GM18508 (cell line): ENCODE data around the gene KLHL36.
"Not testable (repeated sequence)": the region's sequence is repeated elsewhere in the genome, so short reads cannot be mapped to it uniquely, and the experiment has no call there.

Experiments
- ATAC-seq: cut with Tn5 transposase; IDR thresholded peaks from one replicate; pipeline ENCODE4 v1.9.1; 2021; ENCODE audit warnings: moderate number of reproducible peaks; ENCODE audit not compliant: insufficient read depth, unreplicated experiment

The KLHL36 gene

GRCh38 chr16:84689111-84689510 lies 40.8 kb downstream of the KLHL36 start:
- no peak for ATAC-seq

DNA sequence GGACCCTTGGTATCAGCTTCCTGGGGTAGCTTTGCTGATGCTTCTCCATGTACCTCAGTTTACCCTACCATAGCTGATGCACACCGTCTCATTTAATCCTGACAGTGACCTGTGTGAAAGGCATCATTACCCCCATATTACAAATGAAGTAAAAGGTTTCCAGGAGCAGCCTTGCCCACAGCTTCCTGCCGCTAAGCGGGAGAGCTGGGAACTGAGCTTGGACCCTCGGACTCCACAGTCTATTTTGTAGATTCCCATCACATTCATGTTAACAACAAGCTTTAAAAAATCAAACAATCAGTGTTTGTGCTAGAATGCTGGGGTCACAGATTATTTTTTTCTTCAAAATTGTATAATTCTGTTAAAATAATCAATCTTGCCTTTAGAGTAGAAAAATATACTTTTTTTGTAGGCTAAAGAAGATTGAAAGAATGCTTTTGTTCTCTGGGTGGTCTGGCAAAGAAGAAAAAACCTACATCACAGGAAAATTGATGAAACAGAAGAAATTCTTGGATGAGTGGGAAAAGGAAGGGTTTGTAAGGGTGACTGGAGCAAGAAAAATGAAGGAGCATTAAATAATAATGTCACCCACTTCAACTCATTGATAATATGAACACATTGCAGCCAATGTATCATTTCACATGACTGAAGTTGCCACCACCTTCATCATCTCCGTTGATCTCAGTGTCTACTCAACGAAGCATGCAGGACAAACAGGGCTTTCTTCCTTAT lies 41.9 kb downstream of the KLHL36 start:
- ATAC-seq = no peak

DNA sequence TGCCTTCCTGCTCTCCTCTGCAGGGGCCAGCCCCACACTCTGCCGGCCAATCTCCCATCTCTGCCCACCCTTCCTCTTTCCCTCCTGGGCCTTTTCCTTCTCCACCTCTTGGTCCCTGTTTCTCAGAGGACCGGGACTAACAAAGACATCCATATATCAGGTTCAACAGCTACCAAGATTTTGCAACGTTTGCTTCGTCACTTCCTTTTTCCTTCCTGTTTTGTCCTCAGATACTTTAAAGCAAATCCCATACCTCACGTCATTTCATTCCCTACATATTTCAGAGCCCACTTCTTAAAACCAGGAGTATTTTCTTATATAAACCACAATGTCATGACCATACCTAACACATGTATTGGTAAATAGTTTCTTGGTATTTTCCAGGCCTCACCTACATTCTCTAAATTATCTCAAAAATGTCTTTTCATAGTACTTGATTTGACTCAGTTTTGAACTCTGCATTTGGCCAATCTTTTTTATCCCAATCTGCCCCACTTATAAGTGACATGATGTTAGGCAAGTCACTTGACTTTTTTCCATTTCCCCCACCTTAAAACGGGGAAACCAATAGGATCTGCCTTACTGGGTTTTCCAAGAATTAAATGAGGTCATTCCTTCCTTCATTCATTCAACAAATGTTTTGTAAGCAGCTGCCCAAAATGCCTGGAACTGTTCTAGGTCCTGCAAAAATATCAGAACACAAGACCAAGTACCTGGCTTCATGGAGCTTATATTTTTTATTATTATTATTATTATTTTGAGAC lies 44.3 kb downstream of the KLHL36 start:
- no peak for ATAC-seq

DNA sequence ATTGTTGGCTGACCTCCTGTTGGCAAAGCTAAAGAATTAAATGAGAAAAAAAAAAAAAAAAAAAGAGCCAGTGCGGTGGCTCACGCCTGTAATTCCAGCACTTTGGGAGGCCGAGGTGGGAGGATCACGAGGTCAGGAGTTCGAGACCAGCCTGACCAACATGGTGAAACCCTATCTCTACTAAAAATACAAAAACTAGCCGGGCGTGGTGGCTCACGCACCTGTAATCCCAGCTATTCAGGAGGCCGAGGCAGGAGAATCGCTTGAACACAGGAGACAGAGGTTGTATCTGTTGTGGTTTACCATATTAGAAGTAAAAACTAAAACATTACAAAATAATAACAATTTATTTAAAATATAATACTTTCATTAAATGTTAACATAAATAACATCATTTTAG lies 45.6 kb downstream of the KLHL36 start:
- ATAC-seq = not testable (repeated sequence)

DNA sequence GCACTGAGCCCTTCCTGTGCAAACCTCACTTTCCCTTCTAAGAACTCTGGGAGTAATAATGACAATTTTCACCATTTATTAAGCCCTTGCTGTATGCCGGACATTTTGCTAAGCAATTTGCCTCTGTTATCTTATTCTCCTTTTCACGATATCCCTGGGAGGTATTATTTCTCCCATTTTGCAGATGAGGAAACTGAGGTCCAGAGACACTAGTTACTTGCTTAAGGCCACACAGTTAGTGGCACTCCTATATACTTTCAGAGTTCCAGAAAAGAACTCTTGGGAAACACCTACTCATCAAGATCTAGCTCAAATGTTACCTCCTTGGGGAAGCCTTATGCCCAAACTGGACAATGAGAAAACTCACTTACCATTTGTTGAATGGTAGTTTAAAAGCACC lies 46.7 kb downstream of the KLHL36 start:
- no peak for ATAC-seq

DNA sequence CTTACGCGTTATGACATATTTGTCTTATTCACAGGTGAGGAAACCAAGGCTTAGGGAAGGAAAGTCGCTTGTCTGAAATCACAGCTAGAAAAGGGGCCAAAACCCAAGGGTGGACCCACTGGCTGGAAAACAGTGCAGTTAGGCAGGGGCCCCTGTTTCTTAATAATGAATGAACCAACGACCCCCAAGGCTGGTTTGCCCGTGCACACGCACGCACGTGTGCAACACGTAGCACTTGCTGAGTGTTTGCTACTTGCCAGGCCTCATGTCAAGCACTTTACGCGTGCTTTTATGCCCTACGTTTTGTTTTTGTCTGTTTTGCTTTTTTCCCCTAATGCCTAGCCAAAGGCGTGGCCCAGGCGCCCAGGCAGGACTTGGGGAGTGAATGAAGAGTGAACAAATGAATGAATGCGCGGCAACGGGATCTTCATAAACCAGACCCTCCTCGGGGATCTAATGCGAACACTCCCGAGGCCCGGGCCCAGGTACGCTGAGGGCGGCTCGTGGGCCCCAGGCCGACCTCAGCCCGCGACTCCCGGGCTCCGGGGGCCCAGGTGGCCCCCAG lies 50.9 kb downstream of the KLHL36 start:
- no peak for ATAC-seq

DNA sequence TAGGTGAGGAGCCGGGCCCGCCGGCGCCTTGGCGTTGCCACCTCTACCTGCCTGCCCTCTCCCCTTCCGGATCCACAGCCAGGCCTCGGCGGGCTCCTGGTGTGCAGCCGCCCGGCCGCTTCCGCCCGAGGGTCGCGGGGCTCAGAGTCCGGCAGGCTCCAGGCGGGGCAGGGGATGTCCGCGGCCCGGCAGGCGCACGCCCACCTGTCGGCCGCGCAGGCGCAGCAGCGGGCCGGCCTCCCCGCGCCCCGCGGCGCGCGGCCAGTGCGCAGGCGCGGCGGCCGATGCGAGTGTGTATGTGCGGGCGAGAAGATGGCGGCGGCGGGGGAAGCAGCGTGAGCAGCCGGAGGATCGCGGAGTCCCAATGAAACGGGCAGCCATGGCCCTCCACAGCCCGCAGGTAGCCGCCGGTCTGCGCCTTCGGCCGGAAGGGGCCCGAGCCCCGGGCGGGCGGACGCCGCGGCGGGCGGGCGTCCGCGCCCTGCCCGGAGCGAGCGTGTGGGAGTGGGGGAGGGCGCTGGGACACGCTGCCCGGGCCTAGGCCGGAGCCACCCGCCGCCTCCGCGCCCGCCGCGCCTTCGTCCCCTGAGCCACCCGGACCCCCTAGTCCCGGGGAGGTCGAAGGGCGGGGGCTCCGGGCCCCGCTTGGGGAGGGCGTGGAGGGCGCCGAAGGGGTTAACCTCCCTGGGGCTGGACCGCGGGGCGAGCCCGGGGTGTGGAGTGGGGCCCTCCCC lies 51.6 kb downstream of the KLHL36 start, which contains the start of gene USP10:
Gene USP10, plus strand, starts transcription at position 289 of the 734 bp plus-strand sequence. Its CDS starts 91 bp downstream, at position 380.
- ATAC-seq = no peak

GRCh38 chr16:84700446-84701300 lies 52.4 kb downstream of the KLHL36 start:
- no peak for ATAC-seq

DNA sequence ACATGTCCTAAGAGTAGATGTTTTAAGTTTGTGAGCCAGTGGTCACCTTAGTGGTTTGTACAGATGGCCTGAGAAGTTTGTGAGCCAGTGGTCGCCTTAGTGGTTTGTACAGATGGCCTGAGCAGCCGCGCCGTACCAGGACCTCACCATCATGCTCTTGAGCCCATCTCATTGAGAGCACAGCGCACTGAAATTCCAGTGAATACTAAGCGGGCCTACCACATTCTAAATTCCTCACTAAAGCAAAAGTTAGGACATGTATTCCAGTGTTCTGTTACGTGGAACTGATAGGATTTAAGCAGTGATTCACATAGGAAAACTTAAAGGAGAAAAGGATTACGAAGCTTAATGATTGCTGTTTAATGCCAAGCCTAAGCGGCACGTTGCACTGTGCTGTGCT lies 55.4 kb downstream of the KLHL36 start:
- no peak for ATAC-seq

DNA sequence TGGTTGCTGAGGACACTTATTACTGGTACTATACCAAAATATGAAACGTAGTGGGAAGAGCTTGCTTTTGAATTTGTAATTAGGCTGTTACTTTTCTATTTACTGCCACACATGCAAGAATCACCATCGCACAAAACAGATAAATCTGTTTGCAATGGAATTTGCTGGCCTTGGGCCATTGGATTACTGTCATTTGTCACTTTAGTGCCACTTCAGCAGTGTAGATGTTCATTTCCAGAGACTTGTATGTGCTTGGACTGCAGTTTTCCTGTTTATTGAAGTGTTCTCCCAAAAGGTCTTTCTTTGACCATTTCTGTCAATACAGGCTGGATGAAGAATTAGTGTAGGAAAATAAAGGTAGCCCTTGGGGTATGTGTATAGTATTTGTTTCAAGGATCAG lies 55.9 kb downstream of the KLHL36 start:
- no peak for ATAC-seq

- no peak for ATAC-seq
These were observed 58.5 kb downstream of the KLHL36 start for GRCh38 chr16:84706856-84707255.

DNA sequence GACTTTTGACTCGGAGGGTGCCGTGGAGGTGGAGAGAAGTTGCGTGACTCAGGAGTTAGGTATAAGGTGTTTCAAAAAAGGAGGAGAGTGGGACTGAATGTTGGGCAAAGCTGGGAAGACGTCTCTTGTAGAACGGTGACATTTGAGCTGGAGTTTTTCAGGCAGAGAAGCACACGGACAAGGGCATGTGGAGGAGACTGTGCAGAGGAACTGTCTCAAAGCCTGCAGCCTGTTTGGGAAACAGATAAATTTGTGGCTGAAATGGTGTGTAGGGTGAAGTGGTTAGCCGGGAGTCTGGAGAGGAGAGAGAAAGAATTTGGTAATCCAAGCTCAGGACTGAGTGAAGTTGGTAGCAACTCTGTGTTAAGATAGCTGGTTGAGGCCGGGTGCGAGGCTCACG lies 61.3 kb downstream of the KLHL36 start:
- ATAC-seq = no peak

GRCh38 chr16:84710686-84711085 lies 62.4 kb downstream of the KLHL36 start:
- ATAC-seq = no peak
